ENCODE data around the gene HEMK1. TPM values are rescaled to one million over a fixed set of nuclear protein-coding genes. Genes with fewer than 3 reads are reported as not detected.
A peak's percentile ranks its signal among the peaks of the same experiment; 100 is the strongest.

Gene HEMK1
- total RNA-seq, 4 donors from 2014 or later, result 4.4 to 11.8 (median 4.9) TPM

DNA sequence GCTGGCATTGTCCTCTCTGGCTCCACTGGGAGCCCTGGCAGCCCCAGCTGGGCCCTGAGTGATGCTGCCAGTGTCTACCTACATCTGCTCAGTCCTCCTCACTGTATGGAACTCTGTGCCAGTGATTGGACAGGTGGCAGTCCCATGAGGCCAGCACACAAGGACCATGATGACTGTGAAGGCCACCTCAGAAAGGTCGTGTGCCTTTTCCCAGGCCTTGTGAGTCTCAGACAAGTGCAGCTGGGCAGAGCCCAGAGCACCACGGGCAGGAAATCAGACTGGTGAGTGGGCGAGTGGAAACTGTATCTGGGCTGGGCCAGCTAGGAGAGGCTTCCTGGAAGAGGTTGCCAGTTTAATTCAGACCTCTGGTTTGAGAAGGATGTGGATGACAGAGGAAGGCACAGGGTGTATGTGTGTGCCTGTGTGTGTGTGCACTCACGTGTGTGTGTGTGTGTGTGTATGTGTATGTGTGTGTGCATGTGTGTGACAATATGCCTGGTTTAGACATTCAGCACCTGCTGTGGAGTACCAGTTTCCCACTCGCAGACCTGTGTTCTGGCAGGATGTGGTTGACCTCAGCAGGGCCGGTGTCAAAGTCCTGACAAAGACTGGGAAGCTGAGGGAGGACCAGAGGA lies 54.6 kb downstream of the HEMK1 start:
- H3K4me1 ChIP-seq, result peaks cover 52 to 97% (median 68%) of the 10 kb centered on the region in 3 donors
- intact Hi-C loops (cut with DNase I), result no loop called here
- WGBS, 2 donors, result 22 to 39% methylated on average over 5 to 6 of the region's 6 CpGs
- no peak overlapping the region for H3K4me3 ChIP-seq
- H3K9me3 ChIP-seq, result no peaks in the 10 kb centered on the region
- no peak for TF ChIP-seq POLR2A (IDR thresholded peaks at IDR 0.05)
- TF ChIP-seq CTCF (IDR thresholded peaks at IDR 0.05), result no peak
- H3K27ac ChIP-seq, result peak overlapping the region; percentile 40 to 79 (median 70)
- DNase-seq, result no peak
- no peaks in the 10 kb centered on the region for H3K27me3 ChIP-seq
- no peaks in the 10 kb centered on the region for H3K36me3 ChIP-seq

GRCh38 chr3:50624634-50625033 lies 55.3 kb downstream of the HEMK1 start:
- Histone ChIP-seq H3K9me3 (no peaks in the 10 kb centered on the region), H3K36me3 (no peaks in the 10 kb centered on the region), H3K4me1 (peaks cover 52 to 95% (median 68%) of the 10 kb centered on the region in 3 donors), H3K27ac (peak overlapping the region in 3 of 4 donors; percentile 64 to 79 (median 75)), H3K4me3 (no peak overlapping the region), H3K27me3 (no peaks in the 10 kb centered on the region)
- 78% methylated on average over 1 of the region's 2 CpGs; no CpG with 5 or more reads in 1 of the 2 donors for WGBS, 2 donors
- intact Hi-C loops (cut with DNase I), result no loop called here
- TF ChIP-seq CTCF (IDR thresholded peaks at IDR 0.05) (no peak), POLR2A (IDR thresholded peaks at IDR 0.05) (no peak)
- no peak for DNase-seq

- Histone ChIP-seq H3K9me3 (no peaks in the 10 kb centered on the region), H3K4me3 (no peak overlapping the region), H3K27ac (peak overlapping the region; percentile 14 to 79 (median 70)), H3K36me3 (no peaks in the 10 kb centered on the region), H3K27me3 (no peaks in the 10 kb centered on the region), H3K4me1 (peaks cover 57 to 95% (median 60%) of the 10 kb centered on the region in 3 donors)
- WGBS, 2 donors, result 76 to 83% methylated on average over 9 to 13 of the region's 18 CpGs
- intact Hi-C loops (cut with DNase I), result no loop called here
- no peak for TF ChIP-seq POLR2A (IDR thresholded peaks at IDR 0.05)
- TF ChIP-seq CTCF (IDR thresholded peaks at IDR 0.05), result no peak
- DNase-seq, result no peak
These were observed 56.2 kb downstream of the HEMK1 start for GRCh38 chr3:50625231-50626182.

DNA sequence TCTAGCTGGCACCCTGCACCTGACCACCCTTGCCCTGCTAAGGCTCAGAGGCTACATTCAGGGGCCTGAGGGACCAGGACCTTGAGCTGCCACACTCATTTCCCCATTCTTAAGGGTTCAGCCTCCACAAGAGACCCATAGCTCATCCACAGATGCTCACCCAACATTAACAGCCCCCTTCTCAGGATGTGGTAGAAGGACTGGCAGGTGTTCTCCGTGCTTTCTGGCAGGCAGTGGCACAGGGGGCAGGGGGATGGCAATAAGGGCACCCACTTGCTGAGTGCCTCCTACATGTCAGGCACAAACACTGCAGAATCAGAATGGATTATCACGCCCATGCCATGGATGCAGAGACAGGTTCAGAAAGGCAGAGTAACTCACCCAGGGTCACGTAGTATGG lies 57.1 kb downstream of the HEMK1 start:
- peak overlapping the region in 3 of 4 donors; percentile 71 to 79 (median 75) for H3K27ac ChIP-seq
- no peak for DNase-seq
- 94 to 100% methylated on average over 2 to 3 of the region's 3 CpGs for WGBS, 2 donors
- intact Hi-C loops (cut with DNase I), result no loop called here
- no peak overlapping the region for H3K4me3 ChIP-seq
- TF ChIP-seq CTCF (IDR thresholded peaks at IDR 0.05), result no peak
- TF ChIP-seq POLR2A (IDR thresholded peaks at IDR 0.05), result no peak
- peaks cover 0 to 5% (median 0%) of the 10 kb centered on the region in 3 donors for H3K36me3 ChIP-seq
- no peaks in the 10 kb centered on the region for H3K27me3 ChIP-seq
- H3K9me3 ChIP-seq, result no peaks in the 10 kb centered on the region
- H3K4me1 ChIP-seq, result peaks cover 57 to 97% (median 58%) of the 10 kb centered on the region in 3 donors

Data from esophagus squamous epithelium (tissue), 5 donors.